GM21786 (cell line): Measurements from ENCODE around the gene TMIGD1.

Source experiments
- ATAC-seq: cut with Tn5 transposase; IDR thresholded peaks from one replicate; pipeline ENCODE4 v1.9.1; 2021; ENCODE audit not compliant: unreplicated experiment

TMIGD1 gene

DNA sequence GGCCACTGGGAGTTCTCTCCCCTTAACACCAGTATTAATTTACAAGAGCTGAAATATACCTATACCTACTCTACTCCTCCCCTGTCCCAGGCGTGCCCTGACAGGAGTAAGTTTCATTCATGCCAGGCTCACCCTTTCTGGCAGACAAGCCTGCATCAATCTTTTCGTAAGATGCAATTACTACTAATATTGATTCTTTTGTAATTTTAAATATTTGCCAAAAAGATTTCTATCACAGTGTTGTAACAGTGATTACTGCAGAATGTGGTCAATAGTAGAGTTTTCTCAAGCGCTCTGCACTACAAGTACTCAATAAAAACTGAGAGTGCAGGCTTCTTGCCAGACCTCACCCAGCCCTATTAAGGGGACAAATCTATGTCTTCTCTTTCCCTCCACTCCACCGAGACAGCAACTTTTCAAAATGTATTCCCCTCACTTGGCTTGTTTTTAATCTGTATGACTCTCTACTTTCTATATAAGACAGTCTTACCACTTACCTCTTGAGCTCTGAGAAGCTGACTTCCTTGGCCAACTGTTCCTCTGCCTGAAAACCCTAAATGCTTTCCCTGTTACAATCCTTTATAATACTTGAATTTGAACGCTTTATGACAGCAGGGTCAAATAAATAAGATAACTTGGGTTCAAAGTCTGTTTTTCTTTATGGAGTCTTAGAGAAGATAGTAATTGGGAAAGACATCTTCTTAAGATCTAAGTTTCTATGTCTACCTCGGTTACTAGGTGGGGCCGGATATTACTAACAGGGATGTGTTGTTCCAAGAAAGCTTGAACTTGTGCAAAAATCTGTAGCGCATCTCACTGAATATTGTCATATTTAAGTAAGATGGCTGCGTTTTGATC lies at the start of gene TMIGD1:
Gene TMIGD1 (minus strand): TSS at position 555 of the 858 bp plus-strand sequence. CDS start 1,924 bp downstream, outside the sequence.
- no peak for ATAC-seq

DNA sequence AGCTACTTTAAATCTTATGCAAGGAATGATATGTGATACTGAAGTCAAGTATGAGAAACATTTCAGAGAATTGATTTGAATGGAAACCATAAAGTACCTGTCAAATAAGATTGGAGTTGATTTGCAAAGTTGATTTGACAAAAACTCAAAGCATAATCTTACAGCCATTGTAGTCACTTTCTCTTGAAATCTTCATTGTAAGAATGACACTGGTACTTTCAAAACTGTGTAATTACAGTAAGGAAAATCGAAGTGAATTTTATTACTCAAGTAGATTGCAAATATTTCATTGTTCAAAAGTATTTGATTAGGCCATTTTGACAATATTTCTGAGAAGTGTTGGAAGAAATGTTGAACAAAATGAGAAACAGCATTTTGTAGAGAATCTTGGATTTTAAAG lies 48.5 kb upstream of the TMIGD1 start:
- no peak for ATAC-seq

DNA sequence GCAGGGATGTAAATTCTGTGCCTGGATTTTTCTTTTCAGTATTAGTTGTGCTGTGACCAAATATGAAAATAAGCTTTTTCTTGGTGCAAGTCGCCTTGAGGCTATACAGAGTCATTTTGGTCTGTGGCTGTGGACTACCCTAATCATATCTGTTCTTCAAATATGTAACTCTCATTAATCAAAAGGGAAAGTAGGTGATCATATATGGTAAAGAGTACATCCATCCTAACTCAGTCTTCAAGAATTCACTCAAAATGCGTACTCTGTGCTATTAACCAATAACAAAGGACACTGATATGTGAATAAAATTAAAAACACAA lies 47.4 kb upstream of the TMIGD1 start:
- ATAC-seq = no peak

GRCh38 chr17:30380643-30381339 lies 46.9 kb upstream of the TMIGD1 start:
- ATAC-seq = no peak

DNA sequence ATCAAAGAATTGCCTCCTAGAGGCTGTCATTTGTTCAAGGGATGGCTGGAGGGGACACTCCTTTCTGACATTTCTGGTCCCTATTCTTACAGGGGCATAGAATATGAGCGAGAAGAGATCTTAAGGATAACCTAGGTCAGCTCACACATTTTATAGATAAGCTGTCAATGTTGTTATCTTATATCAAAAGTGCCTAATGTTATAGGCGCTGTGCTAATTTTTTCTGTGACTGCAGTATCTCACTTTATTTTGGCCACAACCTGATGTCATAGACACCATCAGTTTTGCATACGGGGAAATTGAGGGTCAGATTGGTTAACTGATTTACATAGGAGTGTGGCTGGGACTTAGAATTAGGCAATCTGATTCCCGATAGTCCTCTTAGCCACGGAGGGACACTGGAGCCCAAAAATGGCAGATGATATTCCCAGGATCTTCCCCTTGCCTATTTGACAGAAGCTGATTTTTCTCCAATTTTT lies 46.1 kb upstream of the TMIGD1 start:
- no peak for ATAC-seq

DNA sequence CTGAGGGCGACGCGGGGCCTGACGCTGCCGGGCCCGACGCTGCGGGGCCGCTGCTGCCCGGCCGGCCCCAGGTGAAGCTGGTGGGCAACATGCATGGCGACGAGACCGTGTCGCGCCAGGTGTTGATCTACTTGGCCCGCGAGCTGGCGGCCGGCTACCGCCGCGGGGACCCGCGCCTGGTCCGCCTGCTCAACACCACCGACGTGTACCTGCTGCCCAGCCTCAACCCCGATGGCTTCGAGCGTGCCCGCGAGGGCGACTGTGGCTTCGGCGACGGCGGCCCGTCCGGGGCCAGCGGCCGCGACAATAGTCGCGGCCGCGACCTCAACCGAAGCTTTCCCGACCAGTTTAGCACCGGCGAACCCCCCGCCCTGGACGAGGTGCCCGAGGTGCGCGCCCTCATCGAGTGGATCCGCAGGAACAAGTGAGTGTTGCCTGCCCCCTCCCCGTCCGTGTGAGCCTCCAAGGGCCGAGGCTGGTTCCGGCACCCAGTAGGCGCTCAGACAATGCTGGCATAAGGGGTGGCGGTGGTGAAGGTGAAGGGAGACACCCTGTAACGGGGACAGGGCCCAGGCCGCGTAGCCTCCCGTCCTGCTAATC lies 45.5 kb upstream of the TMIGD1 start:
- peak; percentile 9 for ATAC-seq

DNA sequence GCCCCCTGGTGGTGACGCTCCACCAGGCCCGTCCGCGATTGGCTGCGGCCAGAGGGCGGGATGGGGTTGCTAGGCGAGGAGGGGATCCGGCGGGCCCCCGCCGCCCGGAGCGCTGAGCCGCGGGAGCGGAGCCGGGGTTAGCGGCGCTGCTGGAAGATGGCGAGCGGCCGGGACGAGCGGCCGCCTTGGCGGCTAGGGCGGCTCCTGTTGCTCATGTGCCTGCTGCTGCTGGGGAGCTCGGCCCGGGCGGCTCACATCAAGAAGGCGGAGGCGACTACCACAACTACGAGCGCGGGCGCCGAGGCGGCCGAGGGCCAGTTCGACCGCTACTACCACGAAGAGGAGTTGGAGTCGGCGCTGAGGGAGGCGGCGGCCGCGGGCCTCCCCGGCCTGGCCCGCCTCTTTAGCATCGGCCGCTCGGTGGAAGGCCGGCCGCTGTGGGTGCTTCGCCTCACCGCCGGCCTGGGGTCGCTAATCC lies 45.0 kb upstream of the TMIGD1 start, which contains the start of gene CPD:
Gene CPD (plus strand): TSS at position 103 of the 478 bp plus-strand sequence. CDS start 54 bp downstream, at position 157.
- peak; percentile 78 for ATAC-seq

DNA sequence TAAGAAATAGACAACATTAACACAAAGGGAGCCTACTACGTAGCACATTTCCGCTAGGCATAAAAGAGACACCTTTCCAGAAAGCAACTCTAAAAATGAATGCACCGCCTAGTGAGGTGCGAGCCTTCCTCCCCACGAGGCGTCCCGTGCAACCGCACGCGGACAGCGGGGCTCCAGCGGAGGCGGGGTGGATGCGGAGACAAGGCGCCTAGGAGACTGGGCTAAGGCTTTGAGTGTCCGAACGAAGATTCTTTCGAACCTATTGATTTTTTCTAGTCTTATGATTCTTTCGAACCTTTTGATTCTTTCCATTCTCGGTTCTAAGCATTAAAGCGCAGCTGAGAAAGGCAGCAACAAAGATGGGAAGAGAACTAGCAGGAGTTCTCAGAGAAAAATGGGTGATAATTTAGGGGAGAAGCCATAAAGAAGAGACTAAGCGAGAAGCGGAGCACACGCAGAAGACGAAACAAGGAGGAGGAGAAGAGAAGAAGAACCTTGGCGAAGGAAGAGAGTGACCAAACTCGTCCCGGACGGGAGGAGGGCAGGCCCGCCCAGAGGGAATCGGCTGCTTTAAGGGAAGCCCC lies 44.5 kb upstream of the TMIGD1 start:
- no peak for ATAC-seq

GRCh38 chr17:30377574-30378240 lies 43.9 kb upstream of the TMIGD1 start:
- no peak for ATAC-seq

- no peak for ATAC-seq
Measured at GRCh38 chr17:30376621-30377452, 43.0 kb upstream of the TMIGD1 start.

DNA sequence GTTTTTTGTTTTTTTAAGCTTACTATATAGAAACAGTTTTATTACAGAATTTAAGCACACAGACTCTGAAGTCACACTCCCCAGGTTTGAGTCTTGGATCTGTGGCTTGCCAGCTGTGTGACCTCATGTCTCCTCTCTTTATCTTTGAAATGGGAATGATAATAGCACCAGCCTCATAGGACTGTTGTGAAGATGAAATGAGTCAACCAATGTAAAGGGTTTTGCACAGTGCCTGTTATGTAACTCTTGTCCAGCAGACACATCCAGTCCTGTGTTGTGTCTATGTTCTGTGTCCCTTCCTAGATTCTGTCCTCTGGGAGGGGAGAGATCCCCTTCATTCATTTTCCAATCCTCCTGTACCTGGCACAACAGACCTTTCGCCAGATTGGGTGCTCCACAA lies 41.8 kb upstream of the TMIGD1 start:
- no peak for ATAC-seq

DNA sequence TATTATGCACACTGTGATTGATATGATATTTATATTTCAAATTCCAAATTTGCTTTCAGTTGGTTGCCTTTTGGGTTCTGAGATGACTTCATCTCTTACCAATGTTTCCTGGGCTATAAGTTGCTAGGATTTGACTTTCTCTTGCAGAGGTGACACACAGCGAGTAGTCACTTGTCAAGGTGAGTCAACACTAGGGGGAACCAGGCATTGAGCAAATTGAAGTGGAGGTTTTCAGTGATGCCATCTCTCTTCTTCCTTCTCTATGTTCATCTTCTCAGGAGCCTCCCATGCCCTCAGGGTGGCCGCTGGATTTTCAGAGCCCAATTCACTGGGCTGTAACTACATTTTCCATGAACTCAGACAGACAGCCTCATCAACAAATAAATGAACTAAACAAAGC lies 38.9 kb upstream of the TMIGD1 start:
- ATAC-seq = no peak

DNA sequence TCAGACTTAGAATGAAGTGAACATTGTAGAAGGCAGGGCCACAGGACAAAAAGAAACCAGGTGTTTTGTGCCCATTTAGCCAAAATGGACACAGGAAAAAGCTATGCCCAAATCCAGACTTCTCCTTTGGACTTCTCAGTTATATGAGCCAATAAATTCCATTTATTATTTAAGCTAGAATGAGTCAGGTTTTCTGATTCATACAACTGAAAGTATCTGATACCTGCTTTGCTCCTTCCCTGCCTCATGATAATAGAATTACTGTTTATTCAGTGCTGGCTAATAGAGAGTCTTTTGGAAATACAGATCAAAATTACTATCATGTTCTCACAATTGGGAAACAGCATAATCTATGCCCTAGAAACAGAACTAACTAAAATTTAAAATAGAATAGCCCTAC lies 36.1 kb upstream of the TMIGD1 start:
- no peak for ATAC-seq

DNA sequence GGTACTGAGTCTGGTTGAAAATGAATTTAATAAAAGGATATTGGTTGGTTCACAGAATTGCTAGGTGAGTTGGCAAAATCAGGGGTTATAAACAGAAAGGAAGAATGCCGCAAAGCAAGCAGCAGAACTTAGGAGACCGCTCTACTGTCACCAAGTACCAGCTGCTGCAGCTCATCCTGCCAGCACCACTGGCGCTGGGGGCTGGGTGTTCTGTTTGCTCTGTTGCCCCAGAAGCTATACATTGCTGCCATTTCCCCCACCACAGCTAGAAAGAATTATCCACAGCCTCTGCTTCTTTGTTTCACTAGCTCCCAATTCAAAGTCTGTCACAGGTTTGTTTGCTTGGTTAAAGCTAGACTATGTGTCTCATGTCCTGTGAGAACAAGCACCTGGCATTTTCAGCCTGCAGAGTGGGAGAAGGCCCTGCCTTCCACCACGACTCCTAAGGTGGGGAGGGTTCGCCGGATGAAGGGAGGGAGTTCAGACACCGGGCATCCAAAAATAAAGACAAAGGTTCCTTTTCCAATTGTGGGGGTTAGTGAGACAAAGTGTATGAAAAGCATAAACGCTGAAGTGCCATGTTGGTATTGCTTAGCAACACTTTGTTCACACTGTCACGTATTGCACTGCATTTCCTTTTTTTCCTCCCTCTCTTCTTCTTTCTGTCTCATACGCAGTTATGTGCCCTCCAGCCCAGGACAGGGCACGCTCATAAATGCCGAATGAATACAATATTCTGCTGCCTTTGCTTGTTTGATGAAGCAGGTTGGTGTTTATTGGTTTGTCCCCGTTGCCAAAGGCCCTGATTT lies 35.3 kb upstream of the TMIGD1 start:
- no peak for ATAC-seq

DNA sequence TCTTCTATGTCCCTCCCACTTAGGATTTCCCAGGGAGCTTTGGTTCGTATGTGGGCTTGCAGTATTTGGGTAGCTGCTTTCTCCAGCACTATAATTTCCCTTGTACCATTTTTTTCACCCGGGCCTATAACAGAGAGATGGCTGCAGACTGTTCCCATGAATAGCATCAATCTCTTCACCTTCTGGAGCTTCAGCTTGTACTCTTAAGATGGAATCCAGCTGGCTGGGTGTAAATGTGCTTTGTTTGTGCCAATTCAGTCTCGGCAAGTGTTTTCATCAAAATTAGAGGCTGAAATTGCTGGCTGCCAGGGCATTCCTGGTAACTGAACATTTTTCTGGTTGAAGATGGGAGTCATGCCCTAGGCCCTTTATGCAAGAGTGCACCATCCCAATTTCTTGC lies 32.7 kb upstream of the TMIGD1 start:
- ATAC-seq = no peak

- peak; percentile 90 for ATAC-seq
Measured at GRCh38 chr17:30363715-30364202, 29.9 kb upstream of the TMIGD1 start.

GRCh38 chr17:30361766-30362279 lies 28.0 kb upstream of the TMIGD1 start:
- ATAC-seq = no peak

GRCh38 chr17:30360086-30360808 lies 26.4 kb upstream of the TMIGD1 start:
- no peak for ATAC-seq
